Mucosa of rectum (tissue), 2 donors: ENCODE data around the gene ANKRD55.
"Not testable (repeated sequence)": the region's sequence is repeated elsewhere in the genome, so short reads cannot be mapped to it uniquely, and the experiment has no call there.

Source experiments
- H3K27ac ChIP-seq, 2 donors: one replicate each; pipeline ENCODE4 v1.7.0; 2013; ENCODE audit warnings: inconsistent platforms in 2 of 2, low read depth in 2 of 2, low read length in 2 of 2
- H3K27me3 ChIP-seq, 2 donors: one replicate each; pipeline ENCODE4 v1.7.0; 2013; ENCODE audit warnings: low read length in 2 of 2; ENCODE audit not compliant: control insufficient read depth in 2 of 2, insufficient read depth in 2 of 2
- H3K36me3 ChIP-seq, 2 donors: one replicate each; pipeline ENCODE4 v1.7.0; 2013; ENCODE audit warnings: low read length in 2 of 2; ENCODE audit not compliant: control insufficient read depth in 2 of 2, insufficient read depth in 2 of 2
- H3K4me1 ChIP-seq, 2 donors: one replicate each; pipeline ENCODE4 v1.7.0; 2013; ENCODE audit warnings: low read length in 2 of 2, mild to moderate bottlenecking in 1 of 2; ENCODE audit not compliant: control insufficient read depth in 2 of 2, insufficient read depth in 2 of 2
- H3K4me3 ChIP-seq, 2 donors: one replicate each; pipeline ENCODE4 v1.7.0; 2013; ENCODE audit warnings: low read length in 2 of 2
- H3K9ac ChIP-seq, 2 donors: one replicate each; pipeline ENCODE4 v1.7.0; 2013; ENCODE audit warnings: low read length in 2 of 2, low read depth in 1 of 2, mild to moderate bottlenecking in 1 of 2
- H3K9me3 ChIP-seq, 2 donors: one replicate each; pipeline ENCODE4 v1.7.0; 2013; ENCODE audit warnings: low read length in 2 of 2; ENCODE audit not compliant: control insufficient read depth in 2 of 2
- donor health status: healthy.
- donor health status: Normal muscosa, but diverticular disease.

ANKRD55 gene

GRCh38 chr5:56211298-56211865 lies 21.7 kb downstream of the ANKRD55 start:
- Histone ChIP-seq H3K27me3 (no peaks in the 10 kb centered on the region), H3K9ac (no peak overlapping the region), H3K4me1 (no peaks in the 10 kb centered on the region), H3K4me3 (no peak overlapping the region), H3K36me3 (no peaks in the 10 kb centered on the region), H3K27ac (no peak overlapping the region), H3K9me3 (no peaks in the 10 kb centered on the region)

GRCh38 chr5:56208681-56209080 lies 24.4 kb downstream of the ANKRD55 start:
- H3K27me3 ChIP-seq, result no peaks in the 10 kb centered on the region
- no peak overlapping the region for H3K4me3 ChIP-seq
- H3K27ac ChIP-seq, result no peak overlapping the region
- H3K4me1 ChIP-seq, result no peaks in the 10 kb centered on the region
- H3K9me3 ChIP-seq, result no peaks in the 10 kb centered on the region
- H3K9ac ChIP-seq, result no peak overlapping the region
- no peaks in the 10 kb centered on the region for H3K36me3 ChIP-seq

GRCh38 chr5:56207537-56207936 lies 25.6 kb downstream of the ANKRD55 start:
- H3K36me3 ChIP-seq, result no peaks in the 10 kb centered on the region
- no peaks in the 10 kb centered on the region for H3K4me1 ChIP-seq
- H3K27ac ChIP-seq, result no peak overlapping the region
- no peaks in the 10 kb centered on the region for H3K9me3 ChIP-seq
- no peak overlapping the region for H3K4me3 ChIP-seq
- H3K9ac ChIP-seq, result no peak overlapping the region
- no peaks in the 10 kb centered on the region for H3K27me3 ChIP-seq

GRCh38 chr5:56206126-56206910 lies 26.8 kb downstream of the ANKRD55 start:
- no peaks in the 10 kb centered on the region for H3K36me3 ChIP-seq
- H3K27ac ChIP-seq, result no peak overlapping the region
- no peaks in the 10 kb centered on the region for H3K9me3 ChIP-seq
- H3K27me3 ChIP-seq, result no peaks in the 10 kb centered on the region
- H3K4me1 ChIP-seq, result no peaks in the 10 kb centered on the region
- no peak overlapping the region for H3K4me3 ChIP-seq
- no peak overlapping the region for H3K9ac ChIP-seq

GRCh38 chr5:56203936-56204335 lies 29.2 kb downstream of the ANKRD55 start:
- not testable (repeated sequence) for H3K36me3 ChIP-seq, H3K4me3 ChIP-seq, H3K27me3 ChIP-seq, H3K27ac ChIP-seq, H3K9ac ChIP-seq, H3K4me1 ChIP-seq, H3K9me3 ChIP-seq

- no peak overlapping the region for H3K9ac ChIP-seq
- no peaks in the 10 kb centered on the region for H3K4me1 ChIP-seq
- H3K27ac ChIP-seq, result no peak overlapping the region
- no peak overlapping the region for H3K4me3 ChIP-seq
- no peaks in the 10 kb centered on the region for H3K36me3 ChIP-seq
- H3K27me3 ChIP-seq, result no peaks in the 10 kb centered on the region
- H3K9me3 ChIP-seq, result no peaks in the 10 kb centered on the region
These were observed 30.6 kb downstream of the ANKRD55 start for GRCh38 chr5:56202483-56202882.

GRCh38 chr5:56201762-56202261 lies 31.3 kb downstream of the ANKRD55 start:
- not testable (repeated sequence) for H3K4me3 ChIP-seq, H3K27me3 ChIP-seq, H3K27ac ChIP-seq

GRCh38 chr5:56200971-56201666 lies 32.0 kb downstream of the ANKRD55 start:
- Histone ChIP-seq H3K9ac (no peak overlapping the region), H3K36me3 (no peaks in the 10 kb centered on the region), H3K9me3 (no peaks in the 10 kb centered on the region), H3K4me3 (no peak overlapping the region), H3K27me3 (no peaks in the 10 kb centered on the region), H3K4me1 (no peaks in the 10 kb centered on the region), H3K27ac (no peak overlapping the region)

More at GRCh38 chr5:56201762-56202261, 31.3 kb downstream of the ANKRD55 start:
- not testable (repeated sequence) for H3K9ac ChIP-seq, H3K9me3 ChIP-seq, H3K4me1 ChIP-seq, H3K36me3 ChIP-seq

GRCh38 chr5:56195016-56195415 lies 38.1 kb downstream of the ANKRD55 start:
- Histone ChIP-seq H3K36me3 (no peaks in the 10 kb centered on the region), H3K27me3 (no peaks in the 10 kb centered on the region), H3K4me1 (no peaks in the 10 kb centered on the region), H3K9ac (no peak overlapping the region), H3K27ac (no peak overlapping the region), H3K9me3 (no peaks in the 10 kb centered on the region), H3K4me3 (no peak overlapping the region)

- H3K27ac ChIP-seq, result no peak overlapping the region
- no peak overlapping the region for H3K4me3 ChIP-seq
- no peaks in the 10 kb centered on the region for H3K27me3 ChIP-seq
- H3K4me1 ChIP-seq, result no peaks in the 10 kb centered on the region
- no peaks in the 10 kb centered on the region for H3K36me3 ChIP-seq
- H3K9ac ChIP-seq, result no peak overlapping the region
- no peaks in the 10 kb centered on the region for H3K9me3 ChIP-seq
These were observed 40.9 kb downstream of the ANKRD55 start for GRCh38 chr5:56192246-56192645.
